Aorta (tissue), 5 donors: ENCODE measurements around the gene ZBTB37. TPM values are rescaled to one million over a fixed set of nuclear protein-coding genes. Genes with fewer than 3 reads are reported as not detected.

Experiments
- ATAC-seq: fragments of 200-7000 bp; cut with Tn5 transposase; one replicate; pipeline ENCODE4 v1.9.1; 2022; ENCODE audit warnings: moderate library complexity; ENCODE audit not compliant: low FRiP score
- DNase-seq, 2 donors: peaks; one replicate each; pipeline ENCODE4 v3.0.0-alpha.2; 2020
- H3K27ac ChIP-seq, 2 donors: one replicate each; pipeline ENCODE4 v1.5.1; 2013; ENCODE audit warnings: low read length in 2 of 2, mild to moderate bottlenecking in 2 of 2, moderate library complexity in 2 of 2, control low read depth in 1 of 2, inconsistent platforms in 1 of 2, low read depth in 1 of 2
- H3K27me3 ChIP-seq, 2 donors: one replicate each; pipeline ENCODE4 v1.6.1; 2013; ENCODE audit warnings: control low read depth in 1 of 2, low read length in 1 of 2, mild to moderate bottlenecking in 1 of 2, moderate library complexity in 1 of 2; ENCODE audit not compliant: insufficient read depth in 2 of 2, control insufficient read depth in 1 of 2
- H3K36me3 ChIP-seq, 2 donors: one replicate each; pipeline ENCODE4 v1.6.1; 2013; ENCODE audit warnings: control low read depth in 1 of 2, low read length in 1 of 2, mild to moderate bottlenecking in 1 of 2; ENCODE audit not compliant: insufficient read depth in 2 of 2, control insufficient read depth in 1 of 2
- H3K4me1 ChIP-seq, 2 donors: one replicate each; pipeline ENCODE4 v1.6.1; 2013; ENCODE audit warnings: low read length in 2 of 2, control low read depth in 1 of 2, mild to moderate bottlenecking in 1 of 2, moderate library complexity in 1 of 2; ENCODE audit not compliant: insufficient read depth in 2 of 2, control insufficient read depth in 1 of 2
- H3K4me3 ChIP-seq, 2 donors: one replicate each; pipeline ENCODE4 v1.5.1; 2013; ENCODE audit warnings: low read length in 2 of 2, control low read depth in 1 of 2, mild to moderate bottlenecking in 1 of 2
- H3K9me3 ChIP-seq: one replicate; pipeline ENCODE4 v1.6.1; 2013; ENCODE audit warnings: mild to moderate bottlenecking, low read length; ENCODE audit not compliant: control insufficient read depth
- WGBS, 2 donors: extraction: QIAGEN DNeasy Blood & Tissue Kit; methylation state at CpG; one replicate each; pipeline ENCODE4 v1.1.7; 2013; 5-methylcytosine and 5-hydroxymethylcytosine counted together
- intact Hi-C, 2 donors: fragments of 100-400 bp; cut with DNase I; formaldehyde crosslinking; loops; one replicate each; pipeline versions ENCODE4 v1.14.2 to v1.15.0; 2022
- polyA plus RNA-seq, 2 donors: library from polyadenylated mRNA; stranded (reverse); fragments of 200-250 nt; gene quantifications; one replicate each; pipeline ENCODE4 v1.2.3, GENCODE V29; 2013
- total RNA-seq, 2 donors: library from RNA; stranded (reverse); fragmentation: NEBNext Ultra II Directional; extraction: Animal tissue kit (Norgen Biotek cat#: 25700); gene quantifications; one replicate each; pipeline ENCODE4 v1.2.1, GENCODE V29; 2021
- donor health status: healthy with polysubstance abuse.
- donor health status: Bipolar disorder and iron deficiency.
- donor health status: DM: no; HTN: no; CAD: no.
- donor health status: DM: no; HTN: no; CAD: no.
- donor health status: DM: yes; HTN: yes; CAD: no.

The ZBTB37 gene
- total and polyA plus RNA-seq, 4 donors = 0.63 to 19.9 (median 8.1) TPM

DNA sequence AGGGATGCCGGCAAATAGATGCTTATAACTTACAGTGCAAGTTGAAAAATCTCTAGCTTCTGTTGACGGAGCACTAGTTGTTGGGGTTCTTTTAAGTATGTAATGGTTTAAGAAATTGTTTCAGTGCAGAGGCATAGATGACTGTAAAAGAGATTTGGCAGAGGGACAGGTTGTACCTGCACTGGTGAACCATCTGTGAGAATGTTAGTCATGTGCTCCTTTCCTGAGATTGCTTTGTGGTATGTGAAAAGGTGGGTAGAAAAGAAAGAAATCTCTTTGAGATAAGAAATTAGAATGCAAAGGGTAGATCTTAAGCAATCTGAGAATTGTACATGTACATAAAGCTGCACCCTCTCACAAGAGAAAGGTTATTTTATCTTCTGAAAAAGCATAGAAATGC is 19.4 kb downstream of the ZBTB37 start:
- ATAC-seq (no peak), DNase-seq (no peak)
- H3K9me3 ChIP-seq = no peaks in the 10 kb centered on the region
- WGBS, 2 donors = 95 to 96% methylated on average over 2 of the region's 2 CpGs
- peaks cover 3 to 6% of the 10 kb centered on the region in 2 donors for H3K36me3 ChIP-seq
- intact Hi-C loops = no loop called here
- no peak overlapping the region for H3K27ac ChIP-seq
- no peak overlapping the region for H3K4me3 ChIP-seq
- H3K4me1 ChIP-seq = no peaks in the 10 kb centered on the region
- H3K27me3 ChIP-seq = no peaks in the 10 kb centered on the region

DNA sequence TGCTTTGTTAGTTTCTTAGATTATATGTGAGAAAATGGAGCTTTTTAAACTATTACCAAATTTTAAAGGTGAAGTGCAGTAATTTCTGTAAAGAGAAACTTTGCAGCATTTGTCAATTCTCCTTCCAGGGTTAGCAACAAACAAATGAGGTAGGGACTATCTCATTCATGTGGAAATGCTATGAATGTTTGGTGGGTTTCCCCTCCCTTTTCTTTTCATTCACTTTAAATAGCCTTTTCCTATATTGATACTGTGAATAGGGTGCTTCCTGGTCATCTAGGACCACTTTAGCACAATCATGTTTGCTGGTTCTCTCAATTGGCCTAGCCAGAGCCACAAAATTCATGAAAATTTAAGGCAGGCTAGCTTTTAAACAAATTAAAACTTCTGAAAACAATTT is 20.6 kb downstream of the ZBTB37 start:
- intact Hi-C loops = no loop called here
- no peaks in the 10 kb centered on the region for H3K9me3 ChIP-seq
- peaks cover 3 to 6% of the 10 kb centered on the region in 2 donors for H3K36me3 ChIP-seq
- ATAC-seq = no peak
- H3K4me1 ChIP-seq = no peaks in the 10 kb centered on the region
- no peak overlapping the region for H3K27ac ChIP-seq
- H3K27me3 ChIP-seq = no peaks in the 10 kb centered on the region
- no peak overlapping the region for H3K4me3 ChIP-seq
- DNase-seq = no peak

DNA sequence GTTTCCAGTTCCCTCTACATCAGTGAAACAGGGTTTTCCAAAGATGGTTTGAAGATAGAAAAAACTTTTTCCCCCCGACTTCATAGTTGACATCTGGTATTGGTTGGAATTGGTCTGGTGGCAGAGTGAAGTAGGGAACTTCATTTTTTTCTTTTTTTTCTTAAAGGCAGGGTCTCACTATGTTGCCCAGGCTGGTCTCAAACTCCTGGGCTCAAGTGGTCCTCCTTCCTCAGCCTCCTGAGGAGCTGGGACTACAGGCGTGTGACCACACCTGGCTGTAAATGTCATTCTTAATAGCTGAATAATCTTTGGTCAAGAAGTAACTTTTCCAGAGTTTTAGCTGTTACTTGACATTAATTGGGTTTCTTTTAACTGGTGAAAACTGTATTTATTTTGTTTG is 21.7 kb downstream of the ZBTB37 start:
- WGBS, 2 donors = 97 to 99% methylated on average over 2 of the region's 2 CpGs
- no peak for DNase-seq
- H3K27me3 ChIP-seq = no peaks in the 10 kb centered on the region
- ATAC-seq = no peak
- intact Hi-C loops = loop anchor here in 1 of 2 donors (10.0 kb wide), 1 partner anchor 585 kb away; no protein-coding TSS in a partner anchor
- H3K4me1 ChIP-seq = no peaks in the 10 kb centered on the region
- peaks cover 3 to 9% of the 10 kb centered on the region in 2 donors for H3K36me3 ChIP-seq
- no peaks in the 10 kb centered on the region for H3K9me3 ChIP-seq
- H3K27ac ChIP-seq = no peak overlapping the region
- H3K4me3 ChIP-seq = no peak overlapping the region

DNA sequence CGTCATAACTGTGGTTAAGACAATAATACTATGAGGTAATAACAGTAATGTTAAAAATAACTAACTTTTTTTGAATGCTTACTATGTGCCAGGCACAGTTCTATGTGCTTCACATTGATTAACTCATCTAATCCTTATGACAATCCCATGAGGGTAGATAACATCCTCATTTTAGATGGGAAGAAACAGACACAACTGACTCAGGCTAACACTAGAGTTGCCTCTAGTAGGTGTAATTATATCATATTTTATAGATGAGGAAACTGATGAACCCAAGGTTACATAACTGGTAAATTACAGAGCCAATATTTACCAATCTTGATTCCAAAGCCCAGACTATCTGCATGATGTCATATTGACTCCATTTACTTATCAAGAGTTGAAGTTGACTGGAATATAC is 25.4 kb downstream of the ZBTB37 start:
- no peaks in the 10 kb centered on the region for H3K27me3 ChIP-seq
- DNase-seq (no peak), ATAC-seq (no peak)
- H3K4me3 ChIP-seq = no peak overlapping the region
- intact Hi-C loops = loop anchor here in 1 of 2 donors (10.0 kb wide), 1 partner anchor 589 kb away; no protein-coding TSS in a partner anchor
- WGBS, 2 donors = 68 to 75% methylated on average over 1 of the region's 1 CpG
- no peak overlapping the region for H3K27ac ChIP-seq
- peaks cover 3% of the 10 kb centered on the region in 2 donors for H3K36me3 ChIP-seq
- no peaks in the 10 kb centered on the region for H3K9me3 ChIP-seq
- no peaks in the 10 kb centered on the region for H3K4me1 ChIP-seq

DNA sequence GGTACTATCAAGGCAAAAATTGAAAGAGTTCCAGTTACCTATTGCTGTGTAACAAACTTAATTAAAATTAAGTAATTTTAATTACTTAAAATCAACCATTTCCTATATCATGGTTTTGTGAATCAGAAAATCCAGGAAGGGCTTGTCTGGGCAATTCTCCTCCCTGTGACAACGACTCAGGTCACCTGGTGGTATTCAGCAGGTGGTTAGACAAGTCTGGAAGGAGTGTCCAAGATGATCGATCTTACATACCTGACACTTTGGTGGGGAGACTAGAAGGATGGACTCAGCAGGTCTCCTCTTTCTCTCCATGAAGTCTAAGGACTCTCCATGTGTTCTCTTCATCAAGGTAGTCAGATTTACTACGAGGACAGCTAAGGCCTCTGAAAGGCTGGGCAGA is 26.0 kb downstream of the ZBTB37 start:
- intact Hi-C loops = loop anchor here in 1 of 2 donors (10.0 kb wide), 1 partner anchor 589 kb away; no protein-coding TSS in a partner anchor
- no peak for ATAC-seq

DNA sequence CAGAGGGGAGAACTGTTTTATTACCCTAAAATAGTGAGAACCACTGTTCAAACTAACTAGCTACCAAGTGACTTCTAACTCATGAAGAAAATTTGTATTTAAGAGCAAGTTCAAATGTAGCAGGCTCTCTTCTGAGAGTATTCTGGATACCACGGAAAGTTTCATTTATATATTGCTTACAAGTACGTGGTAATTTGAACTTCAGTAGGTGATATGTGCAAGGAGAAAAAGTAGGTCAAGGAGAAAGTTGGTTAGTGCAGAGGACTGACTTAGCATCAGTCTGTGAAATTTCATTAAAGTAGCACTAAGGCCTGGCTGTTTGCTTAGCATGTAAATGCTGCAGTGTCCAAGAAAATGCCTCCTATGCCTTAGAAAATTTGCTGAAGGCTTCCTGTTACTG is 32.2 kb downstream of the ZBTB37 start:
- ATAC-seq (no peak), DNase-seq (no peak)
- no peaks in the 10 kb centered on the region for H3K9me3 ChIP-seq
- H3K4me1 ChIP-seq = peaks cover 0 to 3% of the 10 kb centered on the region in 2 donors
- no peaks in the 10 kb centered on the region for H3K36me3 ChIP-seq
- 68 to 81% methylated on average over 2 of the region's 2 CpGs for WGBS, 2 donors
- H3K27me3 ChIP-seq = no peaks in the 10 kb centered on the region
- H3K4me3 ChIP-seq = no peak overlapping the region
- H3K27ac ChIP-seq = no peak overlapping the region
- intact Hi-C loops = no loop called here

More for the DNA sequence above, 26.0 kb downstream of the ZBTB37 start:
- Histone ChIP-seq H3K36me3 (peaks cover 3% of the 10 kb centered on the region in 2 donors), H3K4me1 (peaks cover 0 to under 1% of the 10 kb centered on the region in 2 donors), H3K27ac (no peak overlapping the region), H3K9me3 (no peaks in the 10 kb centered on the region), H3K27me3 (no peaks in the 10 kb centered on the region), H3K4me3 (no peak overlapping the region)
- no peak for DNase-seq
- WGBS, 2 donors = 67 to 86% methylated on average over 3 of the region's 3 CpGs

DNA sequence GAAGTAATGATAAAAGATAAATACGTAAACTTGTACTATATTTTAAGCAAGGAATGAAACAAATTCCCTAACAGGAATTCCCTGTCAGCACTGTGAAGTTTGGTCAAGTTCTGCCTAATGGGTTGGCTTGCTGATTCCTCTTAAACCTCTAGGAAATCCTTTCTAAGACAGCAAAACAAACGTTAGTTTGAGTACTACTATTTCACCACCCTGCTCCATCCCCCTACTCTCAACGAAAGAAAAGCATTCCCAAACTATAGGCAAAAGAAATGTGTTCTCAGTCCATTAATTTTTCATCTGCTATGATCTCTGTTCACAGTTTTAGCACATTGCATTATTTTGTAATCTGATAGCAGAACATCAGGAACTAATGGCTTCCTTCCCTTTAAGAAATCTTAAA is 32.8 kb downstream of the ZBTB37 start:
- Histone ChIP-seq H3K27me3 (no peaks in the 10 kb centered on the region), H3K27ac (no peak overlapping the region), H3K4me1 (peaks cover 0 to 3% of the 10 kb centered on the region in 2 donors), H3K9me3 (no peaks in the 10 kb centered on the region), H3K36me3 (no peaks in the 10 kb centered on the region), H3K4me3 (no peak overlapping the region)
- intact Hi-C loops = no loop called here
- 55 to 63% methylated on average over 3 of the region's 3 CpGs for WGBS, 2 donors
- ATAC-seq = no peak
- no peak for DNase-seq

DNA sequence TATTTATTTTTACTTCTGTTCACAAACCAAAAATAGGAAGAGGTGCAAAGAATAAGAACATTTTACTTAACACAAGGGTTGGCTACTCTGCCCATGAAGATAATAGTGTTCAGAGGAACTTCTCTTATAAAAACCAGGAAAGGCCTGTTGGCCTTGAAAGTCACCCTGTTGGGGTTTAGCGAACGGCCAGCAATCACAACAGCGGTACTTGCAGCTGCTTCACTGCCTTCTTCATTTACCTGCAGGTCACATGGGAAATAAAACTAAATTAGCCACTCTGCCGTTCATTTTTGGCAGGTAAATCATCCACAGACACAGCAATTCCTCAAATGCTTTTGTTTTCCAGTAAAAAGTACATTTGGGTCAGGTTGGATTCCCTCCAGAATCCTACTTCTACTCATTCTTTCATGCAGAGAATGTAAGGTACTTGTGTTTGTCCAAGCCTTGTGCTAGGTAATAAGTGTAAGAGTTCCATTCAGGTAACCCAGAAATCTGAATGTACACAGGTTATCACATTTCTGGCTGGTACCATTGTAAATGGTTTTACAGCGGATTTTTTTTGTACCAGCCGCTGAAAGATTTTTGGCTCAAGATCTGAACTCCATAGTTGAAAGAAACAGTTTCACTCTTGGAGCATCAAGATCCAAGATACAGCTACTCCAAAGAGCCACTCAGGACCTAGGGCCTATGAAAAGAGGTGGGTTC is 35.8 kb downstream of the ZBTB37 start:
- no peak overlapping the region for H3K27ac ChIP-seq
- no peaks in the 10 kb centered on the region for H3K27me3 ChIP-seq
- 82 to 85% methylated on average over 6 of the region's 6 CpGs for WGBS, 2 donors
- no peaks in the 10 kb centered on the region for H3K9me3 ChIP-seq
- intact Hi-C loops = no loop called here
- peaks cover 0 to 3% of the 10 kb centered on the region in 2 donors for H3K4me1 ChIP-seq
- ATAC-seq = no peak
- no peaks in the 10 kb centered on the region for H3K36me3 ChIP-seq
- no peak for DNase-seq
- H3K4me3 ChIP-seq = no peak overlapping the region

DNA sequence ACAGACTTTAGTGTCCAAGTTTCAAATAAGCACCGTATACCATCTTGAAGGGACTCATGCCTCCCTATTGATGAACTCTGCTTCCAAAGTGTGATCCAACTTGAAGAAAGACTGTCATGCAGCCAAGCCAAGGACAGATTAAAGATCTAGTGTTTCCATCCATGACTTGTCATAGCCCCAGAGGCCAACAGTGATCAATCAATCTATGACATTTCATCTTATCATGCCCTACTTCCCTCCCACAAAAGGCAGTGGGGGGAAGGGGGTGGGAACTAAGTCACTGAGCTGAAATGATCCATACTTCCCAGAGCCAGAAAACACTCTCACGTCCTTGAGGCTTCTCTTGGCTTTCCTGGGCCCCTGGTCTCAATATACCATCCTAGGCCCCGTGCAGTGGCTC is 44.9 kb downstream of the ZBTB37 start:
- H3K4me1 ChIP-seq = no peaks in the 10 kb centered on the region
- no peak for ATAC-seq
- H3K36me3 ChIP-seq = no peaks in the 10 kb centered on the region
- H3K9me3 ChIP-seq = peaks cover 1% of the 10 kb centered on the region
- no peaks in the 10 kb centered on the region for H3K27me3 ChIP-seq
- intact Hi-C loops = no loop called here
- DNase-seq = no peak
- WGBS, 2 donors = 88 to 89% methylated on average over 3 of the region's 3 CpGs
- H3K4me3 ChIP-seq = no peak overlapping the region
- no peak overlapping the region for H3K27ac ChIP-seq
